Measurements from ENCODE around the gene SLC6A8. TPM values are rescaled to one million over a fixed set of nuclear protein-coding genes. Genes with fewer than 3 reads are reported as not detected.
A peak's percentile ranks its signal among the peaks of the same experiment; 100 is the strongest.
"Not testable (repeated sequence)": the region's sequence is repeated elsewhere in the genome, so short reads cannot be mapped to it uniquely, and the experiment has no call there.

The SLC6A8 gene
- total and polyA plus RNA-seq, 5 experiments from 2014 or later: 0.04 to 0.49 (median 0.24) TPM; not detected in 1

DNA sequence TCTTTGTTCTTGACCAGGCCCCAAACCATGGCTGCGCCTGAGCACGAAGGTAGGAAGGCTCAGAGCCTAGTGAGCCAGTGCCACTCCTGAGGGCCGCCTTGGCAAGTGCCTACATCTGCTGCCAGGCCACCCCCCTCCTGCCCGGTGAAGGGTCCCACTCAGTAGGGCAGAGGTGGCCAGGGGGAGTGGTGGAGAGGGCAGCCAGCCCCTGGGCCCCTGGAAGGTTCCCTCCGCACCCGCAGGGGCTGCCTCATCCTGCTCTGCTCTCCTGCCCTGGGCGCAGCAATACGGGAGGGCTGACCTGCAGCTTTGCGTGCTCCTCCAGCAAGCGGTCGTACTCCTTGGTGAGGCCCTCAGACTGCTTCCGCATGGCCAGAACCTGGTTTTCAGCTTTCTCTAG is 14.0 kb downstream of the SLC6A8 start:
- no peaks in the 10 kb centered on the region for H3K9me3 Mint-ChIP-seq
- DNase-seq (no peak), ATAC-seq (no peak)
- H3K4me1 Mint-ChIP-seq: peaks cover 0 to 7% (median 4%) of the 10 kb centered on the region in 4 donors
- H3K36me3 Mint-ChIP-seq: peaks cover 0 to 36% (median 0%) of the 10 kb centered on the region in 3 donors
- no peak overlapping the region for H3K27ac Mint-ChIP-seq
- POLR2A ChIA-PET: no interaction called here
- no peaks in the 10 kb centered on the region for H3K27me3 Mint-ChIP-seq
- H3K4me3 Mint-ChIP-seq: no peak overlapping the region

- ATAC-seq (no peak), DNase-seq (no peak)
- Mint-ChIP-seq H3K36me3 (peaks cover 0 to 29% (median 0%) of the 10 kb centered on the region in 3 donors), H3K27ac (no peak overlapping the region), H3K9me3 (no peaks in the 10 kb centered on the region), H3K27me3 (no peaks in the 10 kb centered on the region), H3K4me3 (no peak overlapping the region), H3K4me1 (peaks cover 0 to 9% (median 5%) of the 10 kb centered on the region in 4 donors)
- POLR2A ChIA-PET: no interaction called here
These were observed 14.8 kb downstream of the SLC6A8 start for GRCh38 chrX:153702336-153703035.

GRCh38 chrX:153703036-153703370 is 15.3 kb downstream of the SLC6A8 start:
- no peaks in the 10 kb centered on the region for H3K27me3 Mint-ChIP-seq
- H3K9me3 Mint-ChIP-seq: no peaks in the 10 kb centered on the region
- H3K4me3 Mint-ChIP-seq: no peak overlapping the region
- POLR2A ChIA-PET: no interaction called here
- peaks cover 0 to 11% (median 6%) of the 10 kb centered on the region in 4 donors for H3K4me1 Mint-ChIP-seq
- ATAC-seq (no peak), DNase-seq (no peak)
- H3K27ac Mint-ChIP-seq: no peak overlapping the region
- H3K36me3 Mint-ChIP-seq: peaks cover 0 to 26% (median 0%) of the 10 kb centered on the region in 3 donors

DNA sequence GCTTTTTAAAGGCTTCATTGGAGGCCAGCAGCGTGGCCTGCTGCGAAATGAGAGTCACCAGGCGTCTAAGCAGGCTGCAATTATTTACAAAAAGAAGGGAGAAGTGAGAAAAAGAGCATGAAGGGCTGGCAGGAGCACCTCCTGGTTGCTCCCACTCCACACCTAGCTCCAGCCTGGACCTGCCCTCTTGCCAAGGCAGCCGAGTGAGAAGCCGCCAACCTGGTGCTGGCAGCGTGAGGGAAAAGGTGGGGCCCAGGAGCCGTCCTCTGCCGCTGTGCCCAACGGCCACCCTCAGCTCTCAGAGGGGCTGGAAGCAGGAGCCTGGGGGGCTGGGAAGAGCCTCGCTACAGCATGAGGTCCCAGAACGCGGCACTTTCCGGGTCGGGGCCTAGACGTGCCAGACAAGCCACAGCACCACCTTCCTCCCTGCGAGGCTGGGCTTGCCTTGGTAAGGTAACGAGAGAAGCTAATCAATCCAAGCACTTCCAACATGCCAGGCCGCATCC is 16.3 kb downstream of the SLC6A8 start:
- no peaks in the 10 kb centered on the region for H3K9me3 Mint-ChIP-seq
- POLR2A ChIA-PET: no interaction called here
- DNase-seq (no peak), ATAC-seq (no peak)
- H3K27ac Mint-ChIP-seq: no peak overlapping the region
- peaks cover 2 to 14% (median 6%) of the 10 kb centered on the region in 4 donors for H3K4me1 Mint-ChIP-seq
- no peaks in the 10 kb centered on the region for H3K27me3 Mint-ChIP-seq
- H3K36me3 Mint-ChIP-seq: peaks cover 0 to 28% (median 0%) of the 10 kb centered on the region in 3 donors
- no peak overlapping the region for H3K4me3 Mint-ChIP-seq

- ATAC-seq, H3K27me3 Mint-ChIP-seq, H3K9me3 Mint-ChIP-seq, DNase-seq, H3K4me3 Mint-ChIP-seq, POLR2A ChIA-PET: not testable (repeated sequence)
- peaks cover 0 to 30% (median 0%) of the 10 kb centered on the region in 3 donors for H3K36me3 Mint-ChIP-seq
- H3K27ac Mint-ChIP-seq: peak overlapping the region in 2 of 10 donors; percentile 14 to 31
- peaks cover 2 to 14% (median 6%) of the 10 kb centered on the region in 4 donors for H3K4me1 Mint-ChIP-seq
These were observed 17.1 kb downstream of the SLC6A8 start for GRCh38 chrX:153704631-153705402.

- ATAC-seq, H3K27me3 Mint-ChIP-seq, POLR2A ChIA-PET, H3K4me3 Mint-ChIP-seq, DNase-seq, H3K9me3 Mint-ChIP-seq: not testable (repeated sequence)
- peak overlapping the region in 2 of 10 donors; percentile 31 to 72 for H3K27ac Mint-ChIP-seq
- peaks cover 3 to 14% (median 6%) of the 10 kb centered on the region in 4 donors for H3K4me1 Mint-ChIP-seq
- H3K36me3 Mint-ChIP-seq: peaks cover 0 to 34% (median 0%) of the 10 kb centered on the region in 3 donors
These were observed 17.8 kb downstream of the SLC6A8 start for GRCh38 chrX:153705403-153706060.

DNA sequence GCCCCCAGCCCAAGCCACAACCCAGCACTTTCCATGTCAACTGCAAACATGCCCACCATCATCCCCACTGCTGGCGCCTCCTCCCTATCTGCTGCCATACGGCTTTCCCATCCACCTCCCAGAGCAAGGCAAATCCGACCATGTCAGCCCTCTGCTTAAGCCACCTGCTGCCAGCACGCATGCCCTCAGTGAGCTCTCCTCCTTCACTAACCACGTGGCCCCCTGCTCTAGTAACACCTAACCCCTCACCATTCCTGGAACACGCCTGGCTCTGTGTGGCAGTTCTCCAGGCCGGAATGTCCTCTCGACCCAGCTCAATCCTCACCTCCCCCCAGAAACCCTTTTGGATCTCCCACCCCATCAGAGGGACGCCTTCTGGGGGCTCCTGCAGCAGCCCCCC is 19.1 kb downstream of the SLC6A8 start:
- no peaks in the 10 kb centered on the region for H3K9me3 Mint-ChIP-seq
- no peak for ATAC-seq
- no peak for DNase-seq
- H3K27me3 Mint-ChIP-seq: no peaks in the 10 kb centered on the region
- H3K4me3 Mint-ChIP-seq: peak overlapping the region in 1 of 10 donors; percentile 26
- POLR2A ChIA-PET: no interaction called here
- peaks cover 0 to 42% (median 0%) of the 10 kb centered on the region in 3 donors for H3K36me3 Mint-ChIP-seq
- H3K27ac Mint-ChIP-seq: peak overlapping the region in 2 of 10 donors; percentile 67 to 88
- peaks cover 3 to 18% (median 7%) of the 10 kb centered on the region in 4 donors for H3K4me1 Mint-ChIP-seq

DNA sequence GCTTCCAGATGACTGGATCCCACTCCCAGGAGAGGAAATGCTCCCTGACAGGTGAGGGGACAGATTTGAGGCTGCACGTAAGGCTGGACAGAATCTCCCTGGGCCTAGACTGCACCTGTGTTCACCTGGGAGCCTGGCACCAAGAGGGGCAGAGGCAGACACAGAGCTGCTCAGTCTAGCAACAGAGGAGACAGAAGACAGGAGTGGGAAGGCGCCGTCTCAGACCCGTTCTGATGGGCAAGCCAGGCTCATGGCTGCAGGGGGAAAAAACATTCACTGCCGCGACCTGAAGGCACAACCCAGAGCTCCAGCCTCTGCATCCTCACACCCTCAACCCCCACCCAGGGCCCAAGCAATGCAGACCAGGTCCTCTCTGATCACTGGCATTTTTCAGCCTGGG is 19.7 kb downstream of the SLC6A8 start:
- no peaks in the 10 kb centered on the region for H3K9me3 Mint-ChIP-seq
- H3K4me1 Mint-ChIP-seq: peaks cover 3 to 18% (median 7%) of the 10 kb centered on the region in 4 donors
- H3K27me3 Mint-ChIP-seq: no peaks in the 10 kb centered on the region
- no peak for ATAC-seq
- POLR2A ChIA-PET: no interaction called here
- peaks cover 0 to 44% (median 0%) of the 10 kb centered on the region in 3 donors for H3K36me3 Mint-ChIP-seq
- H3K27ac Mint-ChIP-seq: peak overlapping the region in 1 of 10 donors; percentile 15
- no peak for DNase-seq
- no peak overlapping the region for H3K4me3 Mint-ChIP-seq

- Mint-ChIP-seq H3K27me3 (no peaks in the 10 kb centered on the region), H3K36me3 (peaks cover 0 to 46% (median 0%) of the 10 kb centered on the region in 3 donors), H3K27ac (peak overlapping the region in 4 of 10 donors; percentile 3 to 41 (median 24)), H3K4me3 (no peak overlapping the region), H3K4me1 (peaks cover 3 to 21% (median 7%) of the 10 kb centered on the region in 4 donors), H3K9me3 (no peaks in the 10 kb centered on the region)
- ATAC-seq: peak; percentile 53
- POLR2A ChIA-PET: no interaction called here
- peak in 5 of 10 donors; percentile 14 to 35 (median 29) for DNase-seq
These were observed 20.7 kb downstream of the SLC6A8 start for GRCh38 chrX:153708415-153708814.

DNA sequence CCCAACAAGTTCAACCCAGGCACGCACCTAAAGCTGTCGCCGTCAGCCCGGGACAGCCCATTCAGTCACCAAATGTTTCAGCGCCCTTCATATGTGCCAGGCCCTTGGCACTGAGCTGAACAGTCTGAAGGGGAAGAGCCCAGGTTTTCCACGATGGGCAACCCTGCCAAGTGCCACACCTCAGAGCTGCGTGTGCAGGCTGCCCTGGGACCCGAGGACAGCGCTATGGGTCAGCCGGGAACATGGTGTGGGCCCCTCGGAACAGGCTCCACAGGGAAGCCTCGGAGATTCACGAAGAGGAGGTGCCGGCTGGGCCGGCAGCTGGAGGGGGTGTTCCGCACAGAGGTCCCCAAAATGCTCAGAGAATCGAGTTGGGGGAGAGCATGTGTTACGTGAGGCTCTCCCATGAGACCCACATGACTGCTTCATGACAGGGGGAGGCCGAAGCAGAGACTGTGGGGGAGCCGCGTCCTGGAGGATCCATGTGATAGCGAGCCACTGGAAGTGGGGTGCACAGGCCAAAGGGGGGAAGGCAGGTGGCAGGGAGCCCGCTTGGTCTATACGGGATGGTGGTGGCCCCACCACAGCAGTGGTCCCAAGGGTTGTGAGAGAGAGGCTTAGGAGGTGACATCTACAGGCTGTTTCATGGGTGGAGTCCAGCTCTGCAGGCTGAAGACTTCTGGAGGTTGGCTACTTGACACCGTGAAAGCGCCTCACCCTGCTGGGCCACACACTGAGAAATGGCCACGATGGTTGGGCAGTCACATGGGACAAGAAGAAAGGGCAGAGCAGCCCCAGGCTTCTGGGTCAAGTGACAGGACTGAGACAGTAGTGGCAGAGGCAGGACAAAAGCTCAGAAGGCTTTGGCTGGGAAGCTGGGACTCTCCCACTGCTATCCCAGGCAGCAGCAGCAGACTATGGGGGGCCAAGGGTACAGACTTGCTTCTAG is 22.3 kb downstream of the SLC6A8 start:
- ATAC-seq (no peak), DNase-seq (no peak)
- POLR2A ChIA-PET: no interaction called here
- Mint-ChIP-seq H3K9me3 (no peaks in the 10 kb centered on the region), H3K4me3 (peak overlapping the region in 1 of 10 donors; percentile 46), H3K27ac (peak overlapping the region in 1 of 10 donors; percentile 24), H3K27me3 (no peaks in the 10 kb centered on the region), H3K4me1 (peaks cover 3 to 23% (median 8%) of the 10 kb centered on the region in 4 donors), H3K36me3 (peaks cover 0 to 50% (median 0%) of the 10 kb centered on the region in 3 donors)

GRCh38 chrX:153714256-153714655 is 26.5 kb downstream of the SLC6A8 start:
- Mint-ChIP-seq H3K27ac (no peak overlapping the region), H3K36me3 (peaks cover 0 to 73% (median 3%) of the 10 kb centered on the region in 3 donors), H3K4me3 (no peak overlapping the region), H3K27me3 (no peaks in the 10 kb centered on the region), H3K9me3 (no peaks in the 10 kb centered on the region), H3K4me1 (peaks cover 0 to 25% (median 8%) of the 10 kb centered on the region in 4 donors)
- no peak for ATAC-seq
- no peak for DNase-seq
- POLR2A ChIA-PET: interaction anchor here (0.6 kb wide), 1 partner anchor 353 kb away, joined by 3 read pairs; no protein-coding TSS in a partner anchor

GRCh38 chrX:153717445-153717844 is 29.7 kb downstream of the SLC6A8 start:
- no peaks in the 10 kb centered on the region for H3K27me3 Mint-ChIP-seq
- ATAC-seq (no peak), DNase-seq (no peak)
- H3K4me3 Mint-ChIP-seq: no peak overlapping the region
- peaks cover 3 to 38% (median 17%) of the 10 kb centered on the region in 4 donors for H3K4me1 Mint-ChIP-seq
- peaks cover 0 to 76% (median 3%) of the 10 kb centered on the region in 3 donors for H3K36me3 Mint-ChIP-seq
- H3K27ac Mint-ChIP-seq: no peak overlapping the region
- no peaks in the 10 kb centered on the region for H3K9me3 Mint-ChIP-seq
- POLR2A ChIA-PET: no interaction called here
